ENCODE results near the gene SARDH. TPM values are rescaled to one million over a fixed set of nuclear protein-coding genes. Genes with fewer than 3 reads are reported as not detected.

SARDH gene
- polyA plus RNA-seq, 3 donors from 2014 or later = 0.08 to 6.8 (median 1.2) TPM

DNA sequence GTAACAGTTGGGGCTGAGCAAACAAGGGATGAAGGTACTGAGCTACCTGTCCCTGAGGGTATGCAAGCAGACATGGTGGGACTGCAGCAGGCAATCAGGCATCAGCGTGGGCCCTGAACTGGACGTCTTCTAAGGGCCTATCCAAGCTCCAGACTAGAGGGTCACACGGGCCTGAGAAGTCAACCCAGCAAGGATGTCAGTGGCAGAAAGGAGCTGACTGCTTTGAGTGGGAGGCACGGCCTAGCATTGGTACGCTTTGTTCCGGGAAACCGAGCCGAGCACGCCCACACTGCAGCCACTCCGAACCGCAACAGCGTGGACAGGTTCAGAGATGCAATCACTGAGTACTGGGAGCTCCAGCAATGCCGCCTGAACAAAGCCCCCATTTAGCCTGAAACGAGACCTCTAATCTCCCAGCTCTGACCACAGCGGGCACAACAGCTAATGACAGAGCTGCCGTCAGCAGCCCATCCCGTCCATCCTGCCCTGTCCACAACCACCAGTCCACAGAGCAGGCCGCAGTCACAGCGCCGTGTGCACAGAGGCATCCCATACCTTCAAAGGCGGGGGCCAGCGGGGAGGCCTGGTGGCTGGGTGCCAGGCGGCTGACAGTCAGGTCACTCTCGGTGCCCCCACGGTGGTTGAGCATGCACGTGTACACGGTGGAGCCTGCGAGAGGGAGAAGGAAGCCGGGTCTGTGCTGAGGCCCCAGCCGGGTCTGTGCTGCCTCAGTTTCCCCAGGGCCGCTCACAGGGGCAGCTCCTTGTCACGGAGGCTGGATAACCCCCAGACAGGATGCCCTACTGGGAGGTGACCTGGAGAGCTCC lies 44.2 kb downstream of the SARDH start:
- H3K36me3 Mint-ChIP-seq = no peaks in the 10 kb centered on the region
- DNase-seq = no peak
- no peak overlapping the region for H3K27ac Mint-ChIP-seq
- H3K4me1 Mint-ChIP-seq = no peaks in the 10 kb centered on the region
- H3K27me3 Mint-ChIP-seq (ENCODE audit: low read depth in 3 of 3) = peaks cover 0 to 2% (median 1%) of the 10 kb centered on the region in 3 donors
- no peak overlapping the region for H3K4me3 Mint-ChIP-seq
- H3K9me3 Mint-ChIP-seq = peaks cover 0 to 2% (median 0%) of the 10 kb centered on the region in 6 donors

DNA sequence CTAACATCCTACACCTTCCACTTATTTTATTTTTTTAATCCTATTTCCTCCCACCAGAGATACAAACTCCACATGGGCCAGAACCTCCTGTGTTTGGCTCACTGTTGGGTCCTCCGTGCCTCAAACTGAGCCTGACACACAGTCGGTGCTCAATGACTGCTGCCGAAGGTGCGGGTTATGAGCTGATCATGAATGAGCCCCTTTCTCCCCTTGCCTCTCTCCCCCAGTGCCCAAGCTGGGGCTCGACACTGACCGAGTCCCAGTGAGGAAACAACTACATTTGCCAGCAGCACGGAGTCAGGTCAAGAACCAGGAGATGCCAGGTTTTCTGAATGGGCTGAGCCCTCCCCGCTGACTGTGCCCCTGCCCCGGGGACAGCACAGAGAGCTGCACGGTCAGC lies 45.0 kb downstream of the SARDH start:
- no peak for DNase-seq
- Mint-ChIP-seq H3K27me3 (ENCODE audit: low read depth in 3 of 3) (peaks cover 0 to 2% (median 1%) of the 10 kb centered on the region in 3 donors), H3K9me3 (no peaks in the 10 kb centered on the region), H3K4me1 (no peaks in the 10 kb centered on the region), H3K27ac (no peak overlapping the region), H3K36me3 (no peaks in the 10 kb centered on the region), H3K4me3 (no peak overlapping the region)

DNA sequence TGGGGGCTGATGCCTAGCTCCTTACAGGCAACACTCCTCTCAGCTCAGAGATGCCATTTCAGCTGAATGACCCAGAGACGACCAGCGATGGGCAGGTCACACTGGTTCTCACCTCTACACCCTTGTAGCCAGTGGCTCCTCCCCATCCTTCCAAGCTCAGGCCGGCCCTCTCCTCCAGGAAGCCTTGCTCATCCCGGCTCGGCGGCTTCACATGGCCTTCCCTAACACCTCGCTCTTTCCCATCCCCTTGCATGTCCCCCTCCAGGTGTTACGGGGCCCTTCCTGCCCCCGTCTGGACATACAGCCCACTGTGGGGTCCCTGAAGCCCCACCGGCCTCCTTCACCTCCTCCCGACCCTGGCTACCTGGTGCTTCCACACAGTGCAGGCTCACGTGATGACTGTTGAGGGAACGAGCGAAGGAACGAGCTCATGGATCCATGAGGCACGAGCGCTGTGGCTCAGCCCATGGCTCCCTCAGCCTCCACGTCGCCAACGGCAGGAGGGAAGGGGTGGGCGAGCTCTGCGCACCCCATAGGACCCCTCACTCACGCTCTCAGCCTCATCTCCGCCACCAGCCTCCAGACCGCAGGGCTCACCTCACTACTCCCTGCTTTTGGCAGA lies 45.7 kb downstream of the SARDH start:
- no peaks in the 10 kb centered on the region for H3K36me3 Mint-ChIP-seq
- no peak overlapping the region for H3K27ac Mint-ChIP-seq
- no peaks in the 10 kb centered on the region for H3K4me1 Mint-ChIP-seq
- peaks cover 0 to 2% (median 1%) of the 10 kb centered on the region in 3 donors for H3K27me3 Mint-ChIP-seq (ENCODE audit: low read depth in 3 of 3)
- no peak for DNase-seq
- no peaks in the 10 kb centered on the region for H3K9me3 Mint-ChIP-seq
- H3K4me3 Mint-ChIP-seq = no peak overlapping the region

DNA sequence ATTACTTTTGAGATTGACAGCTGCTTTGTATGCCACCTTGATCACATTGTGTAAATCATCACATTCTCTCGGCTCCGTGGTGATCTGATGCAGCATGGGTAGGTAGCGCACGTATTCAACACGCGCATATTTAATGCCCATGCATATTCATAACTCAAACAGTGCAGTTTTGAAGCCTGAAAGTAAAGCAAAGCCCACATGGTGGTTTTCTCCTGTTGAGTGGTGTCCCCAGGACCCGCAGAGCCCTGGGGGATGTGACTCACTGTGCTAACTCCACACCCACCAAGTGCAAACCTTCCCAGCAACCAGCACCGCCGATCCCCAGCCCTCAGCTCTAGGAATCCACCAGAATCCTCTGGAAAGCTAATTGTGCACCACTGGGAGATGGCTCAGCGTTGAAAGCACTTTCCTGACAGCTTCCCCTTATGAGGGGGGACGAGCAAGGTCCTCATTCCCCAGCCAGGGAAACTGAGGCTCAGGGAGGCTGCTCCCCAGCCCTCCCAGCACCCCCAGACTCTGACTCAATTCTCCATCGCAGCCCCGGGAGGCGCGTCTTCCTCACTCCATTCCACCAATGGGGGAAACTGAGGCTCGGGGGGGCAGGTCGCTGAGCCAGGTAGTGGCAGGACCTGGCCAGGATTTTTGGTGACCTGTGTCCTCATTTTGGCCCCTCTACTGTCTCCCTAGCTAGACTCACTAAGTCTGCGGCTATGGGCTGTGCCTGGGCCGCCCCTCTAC lies 46.4 kb downstream of the SARDH start:
- Mint-ChIP-seq H3K36me3 (no peaks in the 10 kb centered on the region), H3K27ac (no peak overlapping the region), H3K4me1 (no peaks in the 10 kb centered on the region), H3K27me3 (ENCODE audit: low read depth in 3 of 3) (peaks cover 0 to 2% (median 1%) of the 10 kb centered on the region in 3 donors), H3K9me3 (no peaks in the 10 kb centered on the region), H3K4me3 (no peak overlapping the region)
- DNase-seq = no peak

DNA sequence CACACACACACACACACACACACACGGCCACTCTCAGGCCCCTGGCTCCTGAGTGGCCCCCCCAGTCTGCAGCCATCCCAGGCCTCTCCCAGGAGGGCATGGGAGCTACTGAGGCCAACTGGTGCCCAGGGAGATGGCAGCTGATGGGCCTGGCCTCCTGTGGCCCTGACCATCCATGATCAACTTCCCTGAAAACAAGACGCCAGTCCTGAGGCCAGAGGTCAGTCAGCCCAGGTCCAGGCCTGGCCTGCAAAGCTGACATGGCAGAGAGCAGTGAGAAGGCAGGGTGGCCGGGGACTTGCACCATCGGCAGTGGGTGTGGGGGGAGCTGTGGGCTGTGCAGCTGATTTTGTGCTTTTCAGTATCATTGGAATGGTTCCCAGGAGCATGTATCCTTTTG lies 47.0 kb downstream of the SARDH start:
- no peaks in the 10 kb centered on the region for H3K9me3 Mint-ChIP-seq
- no peak overlapping the region for H3K4me3 Mint-ChIP-seq
- H3K27ac Mint-ChIP-seq = no peak overlapping the region
- DNase-seq = no peak
- H3K27me3 Mint-ChIP-seq (ENCODE audit: low read depth in 3 of 3) = peaks cover 1 to 2% (median 1%) of the 10 kb centered on the region in 3 donors
- H3K36me3 Mint-ChIP-seq = no peaks in the 10 kb centered on the region
- H3K4me1 Mint-ChIP-seq = no peaks in the 10 kb centered on the region

DNA sequence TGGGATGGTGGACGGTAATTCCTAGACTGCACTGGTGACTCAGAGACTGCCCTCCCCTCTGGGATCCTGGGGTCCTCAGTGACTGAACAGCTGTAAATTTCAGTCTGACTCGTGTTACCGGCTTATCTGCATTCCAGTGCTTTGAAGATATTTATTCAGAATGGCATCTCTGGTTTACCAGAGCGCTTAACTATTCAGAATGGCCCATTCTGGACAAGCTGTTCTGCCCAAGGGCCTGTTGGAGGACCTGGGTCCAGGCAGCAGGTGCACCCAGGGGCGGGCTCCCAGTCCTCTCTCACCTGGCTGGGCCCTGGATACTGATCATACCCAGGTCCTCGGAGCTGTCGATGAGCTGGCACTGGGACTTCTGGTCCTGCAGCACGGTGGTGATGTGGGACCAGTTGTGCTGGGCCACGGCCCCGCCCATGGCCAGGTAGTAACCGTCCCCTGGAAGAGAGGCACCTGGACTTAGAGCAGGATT lies 48.0 kb downstream of the SARDH start:
- Mint-ChIP-seq H3K27me3 (ENCODE audit: low read depth in 3 of 3) (peaks cover 1 to 2% (median 1%) of the 10 kb centered on the region in 3 donors), H3K4me3 (no peak overlapping the region), H3K27ac (no peak overlapping the region), H3K9me3 (no peaks in the 10 kb centered on the region), H3K36me3 (no peaks in the 10 kb centered on the region), H3K4me1 (no peaks in the 10 kb centered on the region)
- no peak for DNase-seq

DNA sequence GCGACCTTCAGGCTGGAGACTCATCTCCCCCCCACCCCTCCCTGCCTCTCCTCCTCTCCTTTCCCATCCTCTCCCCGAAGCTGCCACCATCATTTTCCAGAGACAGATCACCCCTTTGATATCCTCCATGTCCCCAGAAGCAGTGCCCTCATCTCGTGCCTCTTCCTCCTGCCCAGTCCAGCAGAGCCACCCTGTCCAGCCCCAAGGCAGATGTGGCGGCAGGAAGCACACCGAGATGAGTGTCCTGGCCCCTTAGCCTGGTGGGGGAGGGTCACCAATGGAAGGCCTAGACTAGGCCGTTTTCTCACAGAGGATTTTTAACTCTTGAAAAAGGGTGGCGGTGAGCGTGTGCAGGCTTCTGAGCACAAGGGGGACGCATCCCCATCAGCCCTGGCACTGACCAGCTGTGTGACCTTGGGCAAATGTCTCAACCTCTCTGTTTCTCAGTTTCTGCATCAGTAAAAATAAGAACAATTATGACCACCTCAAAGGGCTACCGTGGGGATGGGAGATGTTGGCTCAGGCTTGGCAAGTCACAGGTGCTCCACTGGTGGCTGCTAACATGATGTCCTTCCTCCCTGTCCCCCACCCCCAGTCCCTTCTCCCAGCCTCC lies 48.9 kb downstream of the SARDH start:
- H3K4me3 Mint-ChIP-seq = no peak overlapping the region
- no peak for DNase-seq
- peaks cover 1 to 2% (median 1%) of the 10 kb centered on the region in 3 donors for H3K27me3 Mint-ChIP-seq (ENCODE audit: low read depth in 3 of 3)
- no peaks in the 10 kb centered on the region for H3K36me3 Mint-ChIP-seq
- H3K27ac Mint-ChIP-seq = no peak overlapping the region
- H3K9me3 Mint-ChIP-seq = no peaks in the 10 kb centered on the region
- no peaks in the 10 kb centered on the region for H3K4me1 Mint-ChIP-seq

DNA sequence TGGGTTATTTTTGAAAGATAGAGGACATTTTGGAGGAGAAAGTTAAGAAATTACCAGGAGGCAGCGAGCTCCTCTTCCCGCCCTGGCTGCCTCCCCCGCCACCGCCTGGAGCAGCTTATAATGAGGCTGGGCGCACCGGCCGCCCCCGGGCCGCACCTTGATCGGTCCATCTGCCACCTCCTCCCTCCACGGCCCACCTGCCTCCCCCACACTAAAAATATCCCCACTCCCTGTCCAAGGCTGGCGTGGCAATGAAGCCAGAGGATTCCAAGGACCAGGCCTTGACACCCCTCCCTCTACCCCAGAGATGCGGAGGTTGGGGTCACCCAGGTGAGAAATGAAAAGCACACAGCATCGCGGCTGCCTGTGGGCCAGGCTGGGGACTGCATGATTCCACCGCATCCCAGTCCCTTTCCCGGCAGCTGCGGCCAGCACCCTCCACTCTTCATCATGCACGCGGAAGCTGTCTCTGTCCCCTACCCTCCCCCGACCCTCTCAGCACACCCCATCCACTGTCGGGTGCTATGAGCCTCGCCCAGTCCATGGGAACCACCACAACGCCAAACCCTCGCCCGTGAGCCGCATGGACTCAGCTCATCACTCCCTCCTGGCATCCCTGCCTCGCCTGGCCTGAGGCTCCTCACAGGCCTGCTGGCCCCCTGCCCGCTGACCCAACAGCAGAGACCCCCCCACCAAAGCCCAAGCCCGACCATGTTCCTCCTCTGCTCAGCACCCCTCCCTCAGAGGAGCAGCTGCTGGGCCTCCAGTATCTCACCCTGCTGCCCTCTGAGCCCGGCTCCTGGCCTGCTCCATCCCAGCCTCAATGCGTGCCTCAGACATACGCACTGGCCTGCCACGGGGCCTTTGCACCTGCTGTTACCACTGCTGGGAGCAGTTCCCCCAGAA lies 50.0 kb downstream of the SARDH start:
- Mint-ChIP-seq H3K27ac (no peak overlapping the region), H3K4me1 (no peaks in the 10 kb centered on the region)

DNA sequence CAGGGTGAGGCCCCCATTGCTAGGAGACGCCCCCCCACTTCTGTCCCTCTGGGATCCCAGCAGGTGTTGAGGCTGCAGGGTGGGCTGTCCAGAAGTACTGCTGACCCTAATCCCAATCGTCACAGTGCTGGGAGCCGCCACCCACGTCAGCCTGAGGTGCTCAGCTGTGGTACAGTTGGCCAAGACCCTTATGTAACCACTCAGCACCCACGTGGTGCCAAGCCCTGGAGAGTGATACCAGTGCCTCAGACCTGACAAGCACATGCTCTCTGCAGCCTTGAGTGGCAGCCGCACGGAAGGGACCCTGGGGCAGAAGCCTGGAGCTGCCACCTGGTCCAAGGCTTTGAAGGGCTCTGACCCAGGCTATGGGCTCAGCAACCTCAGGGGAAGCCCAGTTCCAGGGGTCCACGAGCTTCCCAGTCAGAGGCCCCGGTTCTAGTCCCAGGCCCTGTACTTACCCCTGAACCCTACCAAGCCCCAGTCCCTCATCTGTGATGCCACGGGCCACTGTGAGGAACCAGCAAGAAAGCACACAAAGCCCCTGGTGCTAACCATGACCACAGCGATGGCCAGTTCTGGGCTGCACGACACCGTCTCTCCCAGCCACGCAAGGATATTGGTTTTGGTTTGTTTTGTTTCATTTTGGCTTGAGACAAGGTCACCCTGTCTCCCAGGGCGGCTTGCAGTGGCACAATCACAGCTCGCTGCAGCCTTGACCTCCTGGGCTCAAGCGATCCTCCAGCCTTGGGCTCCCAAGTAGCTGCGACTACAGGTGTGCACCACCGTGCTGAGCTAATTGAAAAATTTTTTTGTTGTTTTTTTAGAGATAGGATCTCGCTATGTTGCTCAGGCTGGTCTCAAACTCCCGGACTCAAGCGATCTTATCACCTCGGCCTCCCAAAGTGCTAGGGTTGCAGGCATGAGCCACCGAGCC lies 51.2 kb downstream of the SARDH start:
- H3K9me3 Mint-ChIP-seq = no peaks in the 10 kb centered on the region
- no peak overlapping the region for H3K27ac Mint-ChIP-seq
- no peak overlapping the region for H3K4me3 Mint-ChIP-seq
- no peak for DNase-seq
- H3K27me3 Mint-ChIP-seq (ENCODE audit: low read depth in 3 of 3) = peaks cover 0 to 2% (median 1%) of the 10 kb centered on the region in 3 donors
- H3K4me1 Mint-ChIP-seq = no peaks in the 10 kb centered on the region
- no peaks in the 10 kb centered on the region for H3K36me3 Mint-ChIP-seq

More for the DNA sequence above, 50.0 kb downstream of the SARDH start:
- Mint-ChIP-seq H3K4me3 (no peak overlapping the region), H3K9me3 (no peaks in the 10 kb centered on the region), H3K36me3 (no peaks in the 10 kb centered on the region), H3K27me3 (ENCODE audit: low read depth in 3 of 3) (peaks cover 0 to 2% (median 1%) of the 10 kb centered on the region in 3 donors)
- no peak for DNase-seq

DNA sequence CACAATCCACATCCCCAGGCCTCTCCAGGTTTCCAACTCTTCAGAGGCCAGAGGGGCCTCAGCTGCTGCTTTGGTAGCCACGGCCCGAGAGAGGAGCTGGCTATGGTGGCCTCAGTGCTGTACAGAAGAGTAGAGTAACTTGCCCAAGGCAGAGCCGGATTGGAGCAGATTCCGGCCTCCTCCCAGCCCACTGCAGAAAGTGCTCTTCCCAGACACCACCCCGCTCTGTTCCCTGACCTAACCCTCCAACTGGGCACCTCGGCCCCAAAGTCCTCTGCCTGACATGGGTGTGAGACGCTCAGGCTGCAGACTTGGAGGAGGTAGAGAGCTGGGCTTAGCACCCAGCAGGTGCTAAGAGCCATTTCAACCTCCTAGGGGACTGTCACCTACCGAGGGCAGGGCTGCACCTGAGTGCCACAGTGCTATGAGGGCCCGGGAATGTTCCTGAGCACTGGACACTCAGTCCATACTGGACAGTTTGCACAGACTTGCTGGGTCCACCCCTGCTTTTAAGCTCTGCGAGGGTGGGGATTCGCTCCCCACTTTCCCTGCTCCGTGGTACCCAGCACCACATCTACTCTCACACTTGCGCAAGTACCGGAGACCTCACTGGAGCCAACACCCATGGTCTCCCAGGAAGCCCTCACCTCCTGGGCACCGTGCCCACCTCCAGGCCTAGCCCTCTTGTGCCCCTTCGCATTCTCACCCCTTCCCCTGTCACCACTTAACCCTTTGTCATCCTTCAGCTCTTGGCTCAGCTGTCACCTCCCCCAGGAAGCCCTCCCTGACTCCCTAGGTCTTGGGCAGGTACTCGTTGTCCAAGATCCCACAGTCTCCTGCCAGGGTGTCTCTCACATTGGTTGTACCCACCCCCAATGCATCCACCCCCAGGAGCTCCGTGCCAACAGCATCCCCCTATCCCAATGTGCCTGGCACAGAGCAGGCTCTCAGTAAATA lies 52.2 kb downstream of the SARDH start:
- no peaks in the 10 kb centered on the region for H3K36me3 Mint-ChIP-seq
- no peak overlapping the region for H3K4me3 Mint-ChIP-seq

DNA sequence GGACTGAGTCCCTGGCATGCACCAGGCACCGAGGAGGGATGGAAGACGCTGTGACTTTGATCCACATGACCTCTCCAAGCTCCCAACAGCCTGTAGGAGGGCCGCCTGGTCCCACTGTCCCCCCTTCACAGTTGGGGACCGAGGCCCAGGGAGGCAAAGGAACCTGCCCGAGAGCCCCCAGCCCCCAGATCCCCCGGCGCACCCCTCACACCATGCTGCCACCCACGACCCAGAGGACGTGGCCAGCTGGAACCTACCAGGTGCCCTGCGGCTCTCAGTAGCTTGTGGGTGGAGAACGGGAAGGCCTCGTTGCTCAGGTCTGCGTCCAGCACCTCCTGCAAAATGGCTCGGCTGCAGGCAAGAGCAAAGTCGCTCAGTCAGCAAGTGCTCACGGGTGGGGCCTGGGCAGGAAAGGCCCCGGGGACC lies 53.2 kb downstream of the SARDH start:
- peaks cover 0 to 1% (median 0%) of the 10 kb centered on the region in 3 donors for H3K27me3 Mint-ChIP-seq (ENCODE audit: low read depth in 3 of 3)
- H3K27ac Mint-ChIP-seq = no peak overlapping the region
- DNase-seq = no peak
- no peaks in the 10 kb centered on the region for H3K4me1 Mint-ChIP-seq
- H3K36me3 Mint-ChIP-seq = no peaks in the 10 kb centered on the region
- no peaks in the 10 kb centered on the region for H3K9me3 Mint-ChIP-seq
- H3K4me3 Mint-ChIP-seq = no peak overlapping the region

More for the DNA sequence above, 52.2 kb downstream of the SARDH start:
- Mint-ChIP-seq H3K4me1 (no peaks in the 10 kb centered on the region), H3K27me3 (ENCODE audit: low read depth in 3 of 3) (peaks cover 0 to 2% (median 1%) of the 10 kb centered on the region in 3 donors), H3K9me3 (no peaks in the 10 kb centered on the region), H3K27ac (no peak overlapping the region)
- DNase-seq = no peak

Data from immature natural killer cell (primary cell).